DMS79 (cell line): Measurements from ENCODE around the gene TMCC1.
"Not testable (repeated sequence)": the region's sequence is repeated elsewhere in the genome, so short reads cannot be mapped to it uniquely, and the experiment has no call there.

Experiments
- DNase-seq: peaks from one replicate; lab custom pipeline; 2025; lab: John Stamatoyannopoulos, UW

TMCC1 gene

DNA sequence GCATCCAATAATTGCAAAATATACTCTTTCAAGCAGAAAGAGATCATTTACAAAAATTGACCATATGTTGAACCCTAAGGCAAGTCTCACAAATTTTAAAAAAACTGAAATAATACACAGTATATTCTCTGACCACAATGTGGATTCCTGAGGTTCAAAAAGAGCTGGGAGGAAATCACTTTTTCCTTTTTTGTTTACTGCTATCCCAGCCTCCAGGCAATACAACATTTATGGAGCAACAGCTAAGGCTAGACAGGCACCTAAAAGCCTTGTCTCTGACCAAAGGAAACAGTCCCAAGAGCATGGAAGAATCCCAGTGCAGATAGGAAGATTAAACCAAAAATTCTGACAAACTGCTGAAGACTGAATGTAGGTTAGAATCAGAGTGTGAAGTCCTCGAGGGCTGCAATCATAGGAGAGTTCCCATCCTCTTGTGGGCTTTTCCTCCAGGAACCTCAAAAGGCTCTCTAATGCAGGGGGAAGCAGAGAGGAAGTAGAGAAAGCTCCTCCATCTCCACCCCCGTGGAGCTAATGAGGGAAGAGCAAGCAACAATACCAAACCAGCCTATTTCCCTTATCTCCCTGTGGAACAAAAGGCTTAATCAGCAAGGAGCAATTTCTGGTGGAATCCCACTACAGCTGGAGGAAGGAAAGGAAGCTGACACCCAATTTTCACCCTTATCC, 57.0 kb downstream of the TMCC1 start:
- DNase-seq: no peak

DNA sequence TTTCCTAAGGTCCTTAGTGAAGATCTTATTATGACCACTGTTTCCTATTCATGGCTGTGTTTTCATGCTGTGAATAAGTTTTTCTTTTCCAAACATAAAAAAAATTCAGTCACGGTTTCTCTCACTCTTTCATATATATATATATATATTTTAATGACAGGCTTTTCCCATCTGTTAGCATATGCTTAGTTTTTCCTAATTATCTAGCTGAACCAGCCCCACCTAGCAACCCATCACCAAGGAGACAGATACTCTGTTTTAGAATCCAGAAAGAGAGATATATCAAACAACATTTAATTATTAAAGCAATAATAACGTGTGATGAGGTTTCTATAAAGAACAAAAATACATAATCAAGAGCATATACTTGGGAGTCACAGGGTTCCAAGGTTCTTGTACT, 58.3 kb downstream of the TMCC1 start:
- DNase-seq: no peak

DNA sequence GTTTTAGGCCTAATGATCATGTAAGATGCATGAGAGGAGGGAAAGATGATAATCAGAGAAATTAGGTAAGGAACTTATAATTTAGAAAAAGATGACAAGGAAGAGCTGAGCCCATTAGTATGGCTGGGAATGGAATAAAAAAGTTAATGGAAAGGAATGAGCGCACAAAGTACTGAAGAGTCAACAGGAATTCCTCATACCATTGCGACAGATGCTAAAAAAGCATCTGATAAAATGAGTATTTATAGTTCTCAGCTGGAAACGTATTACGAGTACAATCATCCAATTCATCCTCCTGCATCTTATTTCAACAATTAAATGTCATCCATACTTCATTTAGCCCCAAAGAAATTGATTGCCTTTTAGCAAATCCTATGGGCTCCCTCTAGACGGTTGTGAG, 58.9 kb downstream of the TMCC1 start:
- no peak for DNase-seq

DNA sequence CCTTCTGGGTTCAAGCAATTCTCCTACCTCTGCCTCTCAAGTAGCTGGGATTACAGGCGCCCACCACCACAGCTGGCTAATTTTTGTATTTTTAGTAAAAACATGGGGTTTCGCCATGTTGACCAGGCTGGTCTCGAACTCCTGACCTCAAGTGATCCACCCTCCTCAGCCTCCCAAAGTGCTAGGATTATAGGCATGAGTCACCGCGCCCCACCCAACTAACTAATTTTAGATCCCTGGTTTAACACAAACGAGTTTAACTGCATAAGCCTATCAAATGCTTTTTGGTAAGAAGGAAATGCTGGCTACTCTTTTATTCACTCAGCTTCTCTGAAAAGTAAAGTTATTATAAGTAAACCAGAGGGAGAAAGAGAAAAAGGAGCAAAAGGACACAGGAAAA, 61.6 kb downstream of the TMCC1 start:
- not testable (repeated sequence) for DNase-seq

DNA sequence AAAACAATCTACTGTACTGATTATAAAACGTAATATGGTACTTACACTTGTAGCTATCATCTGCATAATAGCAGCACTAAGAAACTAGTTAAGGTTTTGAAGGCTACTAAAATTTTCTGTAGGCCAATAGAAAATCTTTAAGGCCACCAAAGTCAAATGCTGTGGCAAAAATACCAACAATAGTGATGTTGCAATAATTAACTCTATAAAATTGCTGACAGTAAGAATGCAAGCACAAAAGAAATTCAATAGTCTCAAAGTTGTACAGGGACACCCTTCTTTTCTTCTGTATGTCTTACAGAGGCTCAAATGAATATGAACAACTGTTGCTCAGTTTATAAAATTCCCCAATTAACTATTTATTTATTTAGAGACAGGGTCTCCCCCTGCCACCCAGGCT, 62.0 kb downstream of the TMCC1 start:
- DNase-seq: no peak

DNA sequence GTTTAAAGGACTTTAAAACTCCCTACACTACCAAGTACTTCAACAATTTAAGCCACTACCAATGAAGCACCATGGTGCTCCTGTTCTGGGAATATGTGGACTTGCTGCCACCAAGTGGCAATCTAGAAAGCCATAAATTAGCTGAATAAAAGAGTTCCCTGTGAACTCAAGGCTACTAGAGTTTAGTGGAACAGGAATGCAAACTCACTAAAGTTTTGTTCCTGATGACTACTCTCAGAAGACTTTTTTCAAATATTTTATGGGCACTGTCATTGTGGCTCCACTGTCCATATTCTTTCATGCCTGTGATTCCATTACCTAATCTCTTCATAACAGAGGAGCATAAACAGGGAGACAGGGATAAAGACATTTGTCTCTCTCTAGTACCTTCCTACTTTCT, 63.9 kb downstream of the TMCC1 start:
- no peak for DNase-seq

DNA sequence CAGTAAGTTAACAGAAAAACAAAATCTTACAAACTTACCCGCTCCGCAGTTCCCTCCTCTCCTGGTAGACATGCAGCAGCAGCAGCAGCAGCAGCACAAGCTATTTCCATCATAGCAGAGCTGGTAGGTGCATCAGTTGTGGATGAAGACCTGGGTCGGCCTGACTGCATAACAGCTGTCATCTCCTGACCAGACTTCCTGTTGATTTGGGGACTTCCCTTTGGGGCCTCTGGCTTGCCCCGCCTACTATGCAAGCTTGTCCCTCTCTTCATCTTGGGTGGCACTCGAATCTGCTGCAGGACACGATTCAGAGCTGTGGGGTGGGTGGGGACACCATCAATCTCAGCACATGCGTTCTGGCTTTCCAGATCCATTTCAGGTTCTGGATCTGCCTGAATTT, 65.7 kb downstream of the TMCC1 start:
- DNase-seq: no peak

DNA sequence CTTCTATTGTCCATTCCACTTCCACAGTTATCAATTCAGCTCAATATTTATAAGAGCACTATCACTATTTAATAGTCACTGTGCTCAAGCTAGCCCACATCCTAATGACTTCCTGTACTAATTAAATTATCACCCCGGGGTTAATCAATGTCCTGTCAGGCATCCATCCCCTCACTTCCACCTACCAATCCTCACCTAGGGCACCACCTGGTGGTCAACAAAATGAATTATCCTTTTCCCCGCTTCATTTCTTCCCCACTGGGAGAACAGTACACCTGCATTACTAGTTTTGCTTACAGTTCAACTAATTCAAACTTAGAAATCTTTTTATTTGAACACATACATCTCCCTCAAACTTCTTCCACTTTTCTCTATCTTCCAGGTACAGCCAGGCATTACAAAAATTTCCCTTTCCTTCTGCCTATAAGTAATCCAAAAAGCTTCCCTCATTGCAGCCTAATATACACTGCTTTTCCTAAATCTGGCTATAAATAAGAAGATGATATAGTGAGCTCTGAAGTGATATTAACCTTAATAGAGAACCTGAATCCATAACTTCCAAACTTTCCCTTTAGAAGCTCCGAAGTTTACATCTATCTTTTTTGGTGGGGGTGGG, 68.5 kb downstream of the TMCC1 start:
- DNase-seq: no peak

DNA sequence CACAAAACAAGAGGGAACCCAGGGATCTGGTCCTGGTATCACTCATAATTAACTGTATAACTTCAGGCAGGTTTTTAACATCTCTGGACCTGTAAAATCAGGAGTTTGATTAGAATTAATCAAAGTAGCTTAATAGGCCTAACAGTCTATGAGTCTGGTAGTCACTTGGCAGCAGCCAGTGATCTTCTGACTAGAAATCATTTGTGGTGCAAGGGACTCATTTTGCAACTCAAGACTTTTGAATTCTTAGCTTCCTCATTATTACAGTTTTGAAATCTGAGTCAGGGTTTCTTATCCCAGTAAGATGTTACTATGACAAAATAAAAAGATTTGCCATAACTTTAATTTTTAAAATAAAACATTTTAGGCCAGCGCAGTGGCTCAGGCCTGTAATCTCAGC, 70.8 kb downstream of the TMCC1 start:
- DNase-seq: no peak

DNA sequence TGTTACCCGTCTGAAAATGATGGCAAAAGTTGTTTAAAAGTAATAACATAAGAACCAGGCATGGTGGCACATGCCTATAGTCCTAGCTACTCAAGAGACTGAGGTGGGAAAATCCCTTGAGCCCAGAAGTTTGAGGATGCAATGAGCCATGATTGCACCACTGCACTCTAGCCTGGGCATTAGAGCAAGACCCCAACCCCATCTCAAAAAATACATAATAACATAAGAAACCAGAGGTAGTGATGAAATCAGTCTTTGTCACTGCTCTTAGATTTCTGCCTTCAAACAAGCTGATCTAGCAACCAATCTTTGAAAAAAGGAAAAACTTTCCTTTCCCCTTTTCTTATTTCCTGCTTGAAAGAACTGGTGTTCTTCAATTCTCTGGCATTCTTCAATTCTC, 71.3 kb downstream of the TMCC1 start:
- DNase-seq: no peak

DNA sequence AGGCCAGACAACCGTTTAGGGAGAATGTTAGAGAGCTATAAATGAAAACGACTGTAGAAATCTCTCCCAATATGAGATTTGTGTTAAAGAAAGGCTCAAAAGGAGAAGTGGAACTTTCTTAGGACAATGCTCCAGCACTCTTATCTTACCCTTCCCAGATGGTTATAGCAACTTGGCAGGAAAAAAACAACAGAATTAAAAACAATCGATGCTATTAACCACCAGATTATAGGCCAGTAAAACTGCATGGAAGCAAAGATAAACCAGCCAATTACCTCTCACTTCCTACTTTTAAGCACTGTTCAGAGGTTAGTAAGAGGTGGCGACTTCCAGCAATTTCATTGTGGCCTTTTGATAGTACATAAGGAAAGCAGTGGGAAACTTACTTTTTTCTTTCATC, 72.9 kb downstream of the TMCC1 start:
- no peak for DNase-seq

DNA sequence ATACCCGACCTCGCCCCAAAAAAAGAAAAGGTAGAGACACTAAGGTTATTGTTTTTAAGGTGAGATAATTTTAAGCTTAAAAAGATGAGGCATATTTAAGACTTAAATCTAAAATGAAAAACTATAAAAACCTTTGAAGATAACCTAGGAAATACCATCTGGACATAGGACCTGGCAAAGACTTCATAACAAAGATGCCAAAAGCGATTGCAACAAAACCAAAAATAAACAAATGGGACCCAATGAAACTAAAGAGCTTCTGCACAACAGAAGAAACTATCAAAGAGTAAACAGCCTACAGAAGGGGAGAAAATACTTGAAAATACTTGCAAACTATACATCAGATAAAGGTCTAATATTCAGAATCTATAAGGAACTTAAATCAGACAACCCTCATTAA, 80.9 kb downstream of the TMCC1 start:
- no peak for DNase-seq

DNA sequence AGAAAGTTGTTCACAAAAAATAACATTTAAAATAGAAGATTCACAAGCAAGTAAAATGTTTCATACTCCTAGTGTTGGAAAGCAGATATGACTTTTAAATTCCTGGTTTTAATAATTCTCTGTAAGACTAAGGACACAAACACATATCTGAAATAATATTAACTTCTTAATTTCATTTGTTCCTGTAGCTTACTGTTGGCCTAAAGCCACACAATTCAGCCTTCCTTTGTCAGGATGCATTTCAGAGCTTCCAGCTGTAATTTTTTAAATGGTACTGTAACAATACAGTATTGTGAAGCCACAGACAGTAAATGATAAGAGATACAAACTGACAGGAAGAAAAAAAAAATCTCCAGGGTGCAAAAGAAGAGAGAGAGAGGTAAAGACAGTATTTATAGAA, 84.2 kb downstream of the TMCC1 start:
- no peak for DNase-seq

DNA sequence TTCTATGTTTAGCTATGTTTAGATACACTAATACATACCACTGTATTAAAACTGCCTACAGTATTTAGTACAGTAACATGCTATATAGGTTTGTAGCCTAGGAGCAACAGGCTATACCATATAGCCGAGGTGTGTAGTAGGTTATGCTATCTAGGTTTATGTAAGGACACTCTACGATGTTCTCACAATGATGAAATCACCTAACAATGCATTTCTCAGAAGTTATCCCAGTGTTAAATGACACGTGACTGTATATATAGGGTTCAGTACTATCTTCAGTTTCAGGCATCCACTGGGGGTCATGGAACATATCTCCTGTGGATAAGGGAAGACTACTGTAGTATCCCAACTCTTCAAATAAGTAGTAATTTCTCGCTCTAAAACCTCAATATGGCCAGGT, 97.4 kb downstream of the TMCC1 start:
- no peak for DNase-seq

DNA sequence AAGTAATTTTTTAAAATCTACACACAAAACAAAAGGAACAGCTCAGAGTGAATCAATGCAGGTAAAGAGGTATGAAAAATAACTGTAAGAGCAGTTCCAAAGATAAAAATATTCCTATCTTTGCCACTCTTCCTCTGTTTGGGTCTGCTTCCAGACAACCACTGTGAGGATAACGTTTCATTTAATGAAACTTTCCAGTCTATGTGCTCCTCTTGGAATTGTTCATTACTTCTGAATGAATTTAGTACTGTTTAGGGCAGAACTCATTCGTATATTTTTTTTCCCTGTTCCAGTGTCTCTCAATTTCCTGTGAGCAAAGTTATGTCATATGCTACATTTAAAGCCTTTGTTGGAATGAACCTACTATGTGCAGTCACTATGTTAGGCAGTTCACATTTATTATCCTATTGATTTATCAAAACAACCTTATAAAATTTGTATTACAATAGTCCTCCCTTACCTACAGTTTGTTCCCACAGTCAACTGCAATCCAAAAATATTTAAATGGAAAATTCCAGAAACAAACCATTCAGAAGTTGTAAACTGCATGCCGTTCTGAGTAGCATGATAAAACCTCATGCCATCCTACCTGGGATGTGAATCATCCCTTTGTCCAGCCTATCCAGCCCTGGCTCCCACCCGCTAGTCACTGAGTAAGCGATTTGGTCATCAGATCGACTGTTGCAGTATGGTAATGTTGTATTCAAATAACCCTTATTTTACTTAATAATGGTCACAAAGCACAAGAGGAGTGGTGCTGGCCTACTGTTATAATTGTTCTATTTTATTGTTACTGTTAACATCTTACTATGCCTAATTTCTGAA, 98.1 kb downstream of the TMCC1 start:
- no peak for DNase-seq

DNA sequence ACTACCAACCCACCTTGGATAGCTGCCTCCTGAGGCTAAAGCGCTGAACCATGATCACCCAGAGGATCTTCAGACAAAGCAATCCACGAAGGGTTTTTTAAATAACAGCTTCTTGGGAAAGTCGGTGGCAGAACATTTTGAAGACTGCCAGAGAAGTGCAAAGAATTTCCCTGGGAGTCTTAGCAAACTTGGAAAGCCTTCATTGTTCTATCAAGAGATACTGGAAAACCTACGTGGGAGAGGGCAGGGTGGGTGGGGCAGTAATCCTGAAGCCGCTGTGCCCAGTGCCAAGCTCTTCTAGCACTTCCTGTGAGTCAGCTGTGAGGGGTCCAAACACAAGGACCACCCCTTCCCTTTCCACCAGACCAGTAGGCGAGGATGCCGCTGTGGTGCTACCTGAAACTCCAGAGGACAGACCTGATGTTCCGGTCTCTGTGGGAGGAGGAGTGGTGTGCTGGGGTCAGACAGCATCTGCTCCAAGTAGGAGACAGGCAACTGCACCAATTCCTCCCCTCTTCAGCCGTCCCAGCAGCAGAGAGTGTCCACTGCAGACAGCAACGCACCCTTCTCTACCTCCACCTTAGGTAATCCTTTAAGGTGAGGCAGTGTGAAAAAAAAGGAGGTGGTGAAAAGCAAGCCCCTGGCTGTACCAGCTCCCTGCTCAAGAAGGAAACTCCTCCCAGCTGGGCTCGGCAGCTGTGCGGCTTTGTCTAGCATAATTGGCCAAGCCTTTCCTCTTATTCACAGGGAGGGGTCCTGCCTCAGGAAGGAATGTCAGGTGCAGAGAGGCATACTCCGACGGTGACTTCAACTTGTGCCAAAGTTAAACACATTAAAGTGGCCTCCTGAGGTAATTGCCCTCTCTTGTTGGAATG, 99.0 kb downstream of the TMCC1 start:
- DNase-seq: peak; percentile 85

DNA sequence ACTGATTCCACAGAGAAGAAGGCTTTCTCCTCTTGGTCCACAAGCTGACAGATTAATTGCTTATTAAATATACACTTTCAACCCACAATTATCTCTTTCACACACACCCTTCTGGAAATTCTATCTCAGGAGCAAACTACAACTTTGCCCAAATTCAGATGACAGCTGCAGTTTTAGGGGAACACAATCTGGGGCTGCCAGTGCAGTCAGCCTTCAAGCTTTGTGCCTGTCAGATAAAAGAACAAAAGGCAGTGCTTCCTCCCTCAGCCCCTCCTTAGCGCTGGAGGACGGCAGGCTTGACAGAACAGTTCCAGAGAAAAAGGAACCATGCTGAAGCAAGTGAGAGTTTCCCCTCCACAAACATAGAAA, 99.6 kb downstream of the TMCC1 start:
- DNase-seq: no peak

DNA sequence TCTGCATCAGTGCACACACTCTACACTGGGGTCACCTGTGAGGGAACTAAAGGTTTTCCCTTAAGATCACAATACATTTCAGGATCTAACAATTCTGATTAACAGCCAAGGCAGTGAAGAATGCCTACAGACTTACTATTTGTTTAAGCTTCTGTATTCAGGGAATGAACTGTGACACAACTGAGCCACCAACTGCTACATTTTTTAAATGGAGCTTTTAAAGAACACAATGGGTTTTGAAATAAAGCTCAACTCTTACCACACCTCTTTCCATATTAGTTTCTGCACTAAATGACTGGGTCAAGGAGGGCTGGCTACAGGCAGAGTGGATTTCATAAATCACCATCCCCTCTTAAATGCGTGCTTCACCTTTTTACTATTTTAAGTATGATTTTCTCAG, 100.2 kb downstream of the TMCC1 start:
- no peak for DNase-seq

DNA sequence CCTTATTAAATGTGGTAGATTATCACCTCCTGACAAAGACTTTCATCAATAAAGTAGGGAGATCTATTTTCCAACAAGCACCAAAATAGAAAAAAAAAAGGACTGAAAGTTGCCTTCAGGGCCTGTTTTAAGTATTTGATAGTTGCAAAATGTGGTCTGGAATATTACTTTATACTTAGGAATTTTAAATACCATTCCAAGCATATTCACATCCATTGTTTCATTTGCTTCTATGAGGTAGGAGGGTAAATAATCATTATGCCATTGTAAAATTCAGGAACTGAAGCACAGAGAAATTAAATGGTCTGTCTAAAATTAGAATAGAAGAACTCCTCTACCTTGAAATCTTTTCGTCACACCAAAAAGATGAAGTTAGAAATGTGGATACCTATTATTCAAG, 110.0 kb downstream of the TMCC1 start:
- DNase-seq: no peak

DNA sequence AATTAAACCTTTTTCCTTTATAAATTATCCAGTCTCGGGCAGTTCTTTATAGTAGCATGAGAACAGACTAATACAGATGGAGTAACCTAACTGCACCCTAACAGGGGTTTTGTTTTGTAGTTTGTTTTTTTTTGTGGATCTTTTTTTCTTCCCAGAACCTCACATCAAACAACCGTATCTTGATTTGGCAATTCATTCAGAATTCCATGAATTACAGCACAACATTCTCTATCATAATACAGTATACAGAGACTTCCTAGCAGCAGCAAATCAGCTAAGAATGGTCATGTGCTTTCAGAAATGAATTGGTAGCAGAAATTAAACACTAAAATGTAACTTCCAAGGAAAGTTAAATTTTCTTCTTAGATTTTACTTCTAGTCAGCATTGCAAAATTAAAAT, 114.6 kb downstream of the TMCC1 start:
- DNase-seq: no peak

DNA sequence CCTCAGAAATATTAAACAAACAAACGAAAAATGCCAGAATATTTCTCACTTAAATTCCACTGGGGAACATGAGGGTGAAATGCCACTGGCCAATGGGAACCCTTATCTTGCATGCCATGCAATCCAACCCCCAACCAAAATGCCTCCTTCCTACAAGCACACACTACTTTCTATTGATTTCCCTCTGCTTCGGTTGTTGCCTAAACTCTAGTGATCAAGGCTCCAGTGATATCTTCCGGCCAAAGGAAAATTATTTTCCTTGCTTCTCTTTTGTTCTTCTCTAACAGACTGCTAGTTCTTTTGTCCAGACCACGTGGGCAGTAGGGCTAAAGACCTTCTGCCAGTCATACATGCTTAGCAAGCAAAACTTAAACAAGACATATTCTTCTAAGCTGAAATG, 115.7 kb downstream of the TMCC1 start:
- DNase-seq: no peak

DNA sequence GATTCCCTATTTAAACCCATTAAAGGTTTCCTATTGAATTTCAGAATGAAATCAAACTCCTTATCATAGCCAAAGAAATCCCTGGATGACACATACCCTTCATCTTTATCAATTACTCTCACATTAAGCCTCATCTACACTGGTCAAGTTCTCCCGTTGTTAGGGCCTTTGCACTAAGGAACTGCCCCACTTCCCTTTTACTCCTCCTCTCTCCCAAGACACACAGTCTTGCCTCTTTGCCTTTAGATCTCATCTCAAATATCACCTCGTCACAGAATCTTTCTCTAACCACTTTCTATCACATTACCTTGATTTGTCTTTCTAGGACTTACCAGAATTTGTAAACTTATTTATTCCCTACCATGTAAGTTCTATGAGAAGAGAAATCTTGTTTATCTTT, 117.6 kb downstream of the TMCC1 start:
- DNase-seq: no peak
